Measurements from ENCODE around the gene RIN3. TPM values are rescaled to one million over a fixed set of nuclear protein-coding genes. Genes with fewer than 3 reads are reported as not detected.

The RIN3 gene
- total and polyA plus RNA-seq, 10 of the 15 experiments (the other 5 are each of a cell fraction or from before 2014, with no cell fraction given) = 0.91 to 23.3 (median 6.3) TPM

GRCh38 chr14:92704036-92704804 lies 190.6 kb downstream of the RIN3 start (continued):
- TF ChIP-seq, protein P1, sequence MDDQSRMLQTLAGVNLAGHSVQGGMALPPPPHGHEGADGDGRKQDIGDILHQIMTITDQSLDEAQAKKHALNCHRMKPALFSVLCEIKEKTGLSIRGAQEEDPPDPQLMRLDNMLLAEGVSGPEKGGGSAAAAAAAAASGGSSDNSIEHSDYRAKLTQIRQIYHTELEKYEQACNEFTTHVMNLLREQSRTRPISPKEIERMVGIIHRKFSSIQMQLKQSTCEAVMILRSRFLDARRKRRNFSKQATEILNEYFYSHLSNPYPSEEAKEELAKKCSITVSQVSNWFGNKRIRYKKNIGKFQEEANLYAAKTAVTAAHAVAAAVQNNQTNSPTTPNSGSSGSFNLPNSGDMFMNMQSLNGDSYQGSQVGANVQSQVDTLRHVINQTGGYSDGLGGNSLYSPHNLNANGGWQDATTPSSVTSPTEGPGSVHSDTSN (IDR thresholded peaks at IDR 0.05; ENCODE audit: insufficient replicate concordance, low read depth, low read length) = peak; percentile 82
- TF ChIP-seq CEBPB (IDR thresholded peaks at IDR 0.05; ENCODE audit: borderline replicate concordance in 1 of 2, low read depth in 2 of 2, low read length in 2 of 2) = no peak
- TF ChIP-seq TAF1 (IDR thresholded peaks at IDR 0.05; ENCODE audit: borderline replicate concordance, low read depth, low read length) = no peak
- TF ChIP-seq EZH2 (IDR thresholded peaks at IDR 0.05; ENCODE audit: borderline replicate concordance, control insufficient read depth, low read depth, low read length) = no peak
- TF ChIP-seq, protein P2, sequence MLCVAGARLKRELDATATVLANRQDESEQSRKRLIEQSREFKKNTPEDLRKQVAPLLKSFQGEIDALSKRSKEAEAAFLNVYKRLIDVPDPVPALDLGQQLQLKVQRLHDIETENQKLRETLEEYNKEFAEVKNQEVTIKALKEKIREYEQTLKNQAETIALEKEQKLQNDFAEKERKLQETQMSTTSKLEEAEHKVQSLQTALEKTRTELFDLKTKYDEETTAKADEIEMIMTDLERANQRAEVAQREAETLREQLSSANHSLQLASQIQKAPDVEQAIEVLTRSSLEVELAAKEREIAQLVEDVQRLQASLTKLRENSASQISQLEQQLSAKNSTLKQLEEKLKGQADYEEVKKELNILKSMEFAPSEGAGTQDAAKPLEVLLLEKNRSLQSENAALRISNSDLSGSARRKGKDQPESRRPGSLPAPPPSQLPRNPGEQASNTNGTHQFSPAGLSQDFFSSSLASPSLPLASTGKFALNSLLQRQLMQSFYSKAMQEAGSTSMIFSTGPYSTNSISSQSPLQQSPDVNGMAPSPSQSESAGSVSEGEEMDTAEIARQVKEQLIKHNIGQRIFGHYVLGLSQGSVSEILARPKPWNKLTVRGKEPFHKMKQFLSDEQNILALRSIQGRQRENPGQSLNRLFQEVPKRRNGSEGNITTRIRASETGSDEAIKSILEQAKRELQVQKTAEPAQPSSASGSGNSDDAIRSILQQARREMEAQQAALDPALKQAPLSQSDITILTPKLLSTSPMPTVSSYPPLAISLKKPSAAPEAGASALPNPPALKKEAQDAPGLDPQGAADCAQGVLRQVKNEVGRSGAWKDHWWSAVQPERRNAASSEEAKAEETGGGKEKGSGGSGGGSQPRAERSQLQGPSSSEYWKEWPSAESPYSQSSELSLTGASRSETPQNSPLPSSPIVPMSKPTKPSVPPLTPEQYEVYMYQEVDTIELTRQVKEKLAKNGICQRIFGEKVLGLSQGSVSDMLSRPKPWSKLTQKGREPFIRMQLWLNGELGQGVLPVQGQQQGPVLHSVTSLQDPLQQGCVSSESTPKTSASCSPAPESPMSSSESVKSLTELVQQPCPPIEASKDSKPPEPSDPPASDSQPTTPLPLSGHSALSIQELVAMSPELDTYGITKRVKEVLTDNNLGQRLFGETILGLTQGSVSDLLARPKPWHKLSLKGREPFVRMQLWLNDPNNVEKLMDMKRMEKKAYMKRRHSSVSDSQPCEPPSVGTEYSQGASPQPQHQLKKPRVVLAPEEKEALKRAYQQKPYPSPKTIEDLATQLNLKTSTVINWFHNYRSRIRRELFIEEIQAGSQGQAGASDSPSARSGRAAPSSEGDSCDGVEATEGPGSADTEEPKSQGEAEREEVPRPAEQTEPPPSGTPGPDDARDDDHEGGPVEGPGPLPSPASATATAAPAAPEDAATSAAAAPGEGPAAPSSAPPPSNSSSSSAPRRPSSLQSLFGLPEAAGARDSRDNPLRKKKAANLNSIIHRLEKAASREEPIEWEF (IDR thresholded peaks at IDR 0.05; ENCODE audit: insufficient replicate concordance, low read depth, low read length) = peak; percentile 41
- TF ChIP-seq, protein P3, sequence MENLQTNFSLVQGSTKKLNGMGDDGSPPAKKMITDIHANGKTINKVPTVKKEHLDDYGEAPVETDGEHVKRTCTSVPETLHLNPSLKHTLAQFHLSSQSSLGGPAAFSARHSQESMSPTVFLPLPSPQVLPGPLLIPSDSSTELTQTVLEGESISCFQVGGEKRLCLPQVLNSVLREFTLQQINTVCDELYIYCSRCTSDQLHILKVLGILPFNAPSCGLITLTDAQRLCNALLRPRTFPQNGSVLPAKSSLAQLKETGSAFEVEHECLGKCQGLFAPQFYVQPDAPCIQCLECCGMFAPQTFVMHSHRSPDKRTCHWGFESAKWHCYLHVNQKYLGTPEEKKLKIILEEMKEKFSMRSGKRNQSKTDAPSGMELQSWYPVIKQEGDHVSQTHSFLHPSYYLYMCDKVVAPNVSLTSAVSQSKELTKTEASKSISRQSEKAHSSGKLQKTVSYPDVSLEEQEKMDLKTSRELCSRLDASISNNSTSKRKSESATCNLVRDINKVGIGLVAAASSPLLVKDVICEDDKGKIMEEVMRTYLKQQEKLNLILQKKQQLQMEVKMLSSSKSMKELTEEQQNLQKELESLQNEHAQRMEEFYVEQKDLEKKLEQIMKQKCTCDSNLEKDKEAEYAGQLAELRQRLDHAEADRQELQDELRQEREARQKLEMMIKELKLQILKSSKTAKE (IDR thresholded peaks at IDR 0.05; ENCODE audit: low read depth, poor library complexity, severe bottlenecking) = peak; percentile 48
- TF ChIP-seq USF2 (IDR thresholded peaks at IDR 0.05; ENCODE audit: borderline replicate concordance, low read depth, low read length) = no peak; the same call in 1 of the 2 replicates
- no peak for TF ChIP-seq TCF7 (IDR thresholded peaks at IDR 0.05; ENCODE audit: borderline replicate concordance)
- TF ChIP-seq SUPT20H (IDR thresholded peaks at IDR 0.05; ENCODE audit: borderline replicate concordance, control insufficient read depth, low read depth, low read length) = no peak
- 0 out of 2 replicates have a peak, but pooled peaks have one; percentile 44 for TF ChIP-seq NKRF (conservative IDR thresholded peaks at IDR 0.05)
- no peak for TF ChIP-seq BMI1 (IDR thresholded peaks at IDR 0.05; ENCODE audit: borderline replicate concordance)
- TF ChIP-seq, protein P4, sequence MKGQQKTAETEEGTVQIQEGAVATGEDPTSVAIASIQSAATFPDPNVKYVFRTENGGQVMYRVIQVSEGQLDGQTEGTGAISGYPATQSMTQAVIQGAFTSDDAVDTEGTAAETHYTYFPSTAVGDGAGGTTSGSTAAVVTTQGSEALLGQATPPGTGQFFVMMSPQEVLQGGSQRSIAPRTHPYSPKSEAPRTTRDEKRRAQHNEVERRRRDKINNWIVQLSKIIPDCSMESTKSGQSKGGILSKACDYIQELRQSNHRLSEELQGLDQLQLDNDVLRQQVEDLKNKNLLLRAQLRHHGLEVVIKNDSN (IDR thresholded peaks at IDR 0.05; ENCODE audit: borderline replicate concordance, extremely low read length, insufficient read depth, low read depth, low read length) = no peak
